GM18870 (cell line): ENCODE results near the gene PDZRN3.

Source experiments
- ATAC-seq: cut with Tn5 transposase; IDR thresholded peaks from one replicate; pipeline ENCODE4 v1.9.1; 2021; ENCODE audit warnings: moderate library complexity; ENCODE audit not compliant: unreplicated experiment

The PDZRN3 gene

DNA sequence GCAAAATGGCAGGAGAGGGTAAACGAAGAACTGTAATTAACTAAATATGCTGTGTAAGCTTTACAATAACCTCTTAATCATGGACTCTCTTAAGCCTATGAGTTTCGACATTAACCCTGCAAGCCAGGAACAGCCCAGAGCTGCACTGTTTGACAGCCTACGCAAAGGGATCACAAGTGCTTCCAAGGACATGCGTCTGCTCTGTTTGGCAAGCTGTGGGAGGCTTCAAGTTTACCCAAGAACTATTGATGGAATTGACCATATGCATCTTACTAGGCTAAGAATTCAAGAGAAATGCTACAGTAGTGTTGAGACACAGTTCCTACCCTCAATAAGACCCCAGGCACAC is 66.0 kb downstream of the PDZRN3 start:
- no peak for ATAC-seq

DNA sequence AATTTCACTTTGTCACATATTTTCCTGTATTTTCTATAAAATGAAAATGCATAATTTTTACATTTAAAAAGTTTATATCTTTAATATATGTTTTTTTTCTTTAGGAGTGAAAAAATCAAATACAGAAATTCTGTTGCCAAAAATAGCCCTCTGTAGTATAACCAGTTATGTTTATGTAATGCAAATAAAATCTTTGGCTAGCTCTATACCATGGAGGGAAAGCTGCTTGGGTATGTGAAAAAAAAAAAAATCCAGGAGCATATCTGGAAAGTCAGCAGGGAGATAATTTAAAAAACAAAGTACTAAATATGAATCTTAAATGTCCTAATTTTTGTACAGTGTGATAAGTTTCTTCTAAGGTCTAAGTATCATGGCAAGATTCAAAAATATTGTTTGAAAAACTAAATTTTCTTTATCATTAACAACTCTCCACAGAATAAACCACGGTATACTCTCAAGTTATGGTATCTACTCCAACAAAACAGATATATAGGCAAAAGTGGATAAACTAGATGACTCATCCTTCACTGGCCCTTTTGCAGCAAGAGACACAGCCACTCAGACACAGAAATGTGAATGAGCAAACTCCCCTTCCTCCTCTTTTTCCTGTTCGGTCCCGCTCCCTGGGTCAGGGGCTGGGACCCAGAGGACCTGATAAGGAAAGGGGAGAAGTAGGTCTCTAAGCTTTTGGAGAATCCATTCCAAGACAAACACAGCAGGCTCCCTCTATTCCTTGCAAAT is 66.6 kb downstream of the PDZRN3 start:
- no peak for ATAC-seq

DNA sequence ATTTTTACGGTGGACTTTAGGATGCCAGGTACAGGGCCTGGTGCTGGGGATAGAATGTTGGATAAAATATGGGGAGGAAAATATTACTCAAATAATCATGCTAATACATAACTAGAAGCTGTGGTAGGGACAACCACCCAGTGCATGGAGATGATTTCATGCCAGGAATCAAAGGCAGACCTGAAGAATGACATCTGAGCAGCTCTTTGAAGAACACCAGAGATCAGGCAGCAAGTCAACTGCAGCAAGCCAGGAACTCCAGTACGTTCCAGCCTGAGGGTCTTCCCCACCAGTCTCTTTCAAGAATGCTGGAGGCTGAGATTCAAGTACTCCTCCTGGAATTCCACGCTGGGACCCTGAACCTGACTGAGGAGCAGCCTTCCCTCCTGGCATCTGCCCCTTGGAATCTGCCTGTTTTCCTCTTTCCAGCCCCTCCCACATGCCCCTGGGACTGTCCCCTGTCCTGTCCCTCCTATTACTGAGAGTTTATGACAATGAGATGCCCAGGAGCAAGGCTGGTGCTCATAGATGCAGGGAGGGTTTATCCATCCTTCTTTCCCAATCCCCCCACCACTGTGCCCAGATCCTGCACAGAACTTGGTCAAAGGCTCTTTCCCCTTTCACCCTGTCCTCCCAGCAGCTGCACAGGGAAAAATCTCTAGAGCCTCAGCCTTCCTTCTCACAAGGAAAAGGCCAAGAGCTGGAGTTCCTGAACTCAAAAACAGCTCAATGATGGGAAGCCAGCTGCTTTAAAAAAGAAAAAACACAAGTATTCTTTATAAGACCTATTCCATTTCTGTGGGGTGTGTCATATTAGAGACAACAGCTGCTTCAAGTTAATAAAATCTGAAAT is 68.0 kb downstream of the PDZRN3 start:
- no peak for ATAC-seq

DNA sequence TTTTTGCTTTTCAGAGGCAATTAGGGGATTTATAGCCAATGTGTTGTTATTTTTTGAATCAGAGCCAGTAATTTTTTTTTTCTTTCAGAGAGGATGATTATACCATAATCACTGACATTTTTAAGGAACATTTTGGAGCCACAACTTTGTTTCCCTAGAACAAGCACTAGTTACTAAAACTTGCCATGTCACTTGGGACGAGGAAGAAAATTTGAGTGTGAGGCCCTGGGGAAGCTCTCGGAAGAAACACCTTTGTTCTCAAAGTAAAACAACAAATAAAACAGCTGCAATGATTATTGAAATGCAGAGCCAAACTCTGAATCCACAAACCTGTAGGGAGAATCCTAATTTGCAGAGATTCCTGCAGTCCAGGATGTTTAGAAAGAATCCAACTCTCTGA is 69.7 kb downstream of the PDZRN3 start:
- ATAC-seq: no peak

DNA sequence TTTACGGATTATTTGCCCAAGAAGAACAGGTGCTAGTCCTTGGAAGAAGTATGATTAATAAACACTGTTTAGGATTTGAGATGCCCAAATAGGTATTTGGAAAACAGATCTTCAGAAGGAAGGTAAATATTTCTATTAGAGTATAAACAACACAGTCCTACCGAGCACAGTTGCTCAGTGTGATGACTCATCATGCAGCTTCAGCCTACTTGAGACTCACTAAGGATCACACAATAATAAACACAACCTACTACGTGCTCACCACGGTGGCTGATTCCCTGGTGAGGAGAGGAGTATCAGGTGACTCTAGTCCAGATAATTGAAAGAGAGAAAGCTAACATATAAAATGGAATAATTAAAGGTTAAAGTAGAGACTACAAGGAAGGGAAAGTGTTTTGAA is 72.0 kb downstream of the PDZRN3 start:
- no peak for ATAC-seq

DNA sequence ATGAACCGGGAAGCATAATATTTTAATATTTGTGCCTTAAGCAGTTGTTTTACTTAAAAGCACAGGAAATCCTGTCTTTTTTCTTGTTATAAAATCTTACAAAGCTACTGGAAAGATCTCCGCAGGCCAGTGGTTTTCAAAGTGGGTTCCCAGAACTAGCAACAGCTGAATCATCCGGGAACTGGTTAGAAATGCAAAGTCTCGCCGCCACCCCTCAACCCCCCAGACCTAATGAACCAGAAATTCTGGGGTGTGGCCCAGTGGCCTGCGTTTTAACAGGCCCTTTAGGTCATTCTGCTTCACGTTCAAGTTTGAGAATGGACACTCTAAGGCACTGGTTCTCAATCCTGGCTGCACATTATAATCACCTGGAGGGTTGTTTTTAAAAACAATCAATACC is 74.7 kb downstream of the PDZRN3 start:
- no peak for ATAC-seq

DNA sequence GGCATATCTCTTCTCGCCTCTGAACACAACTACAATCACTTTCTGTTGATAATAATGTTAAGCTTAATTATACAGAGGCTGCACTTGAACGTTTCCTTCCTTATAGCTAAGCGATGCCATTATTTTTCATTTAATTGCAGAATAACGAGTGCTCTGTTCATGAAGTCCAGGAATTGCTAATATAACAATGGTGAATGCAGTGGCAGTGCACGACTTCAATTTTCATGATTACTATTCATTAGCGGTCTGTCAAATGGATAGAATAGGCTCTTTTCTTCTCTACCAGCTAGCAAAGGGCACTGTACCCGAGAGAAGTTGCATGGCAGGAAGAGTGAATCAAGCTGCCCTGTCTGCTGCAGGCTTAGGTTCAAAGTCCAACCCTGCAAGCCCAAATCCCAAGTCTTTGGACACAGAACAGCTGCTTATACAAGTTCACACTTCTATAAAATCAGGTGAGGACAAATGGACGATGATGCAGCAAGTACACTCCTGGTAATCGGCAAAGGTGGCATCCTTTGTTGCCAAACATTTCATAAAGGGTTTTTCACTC is 75.6 kb downstream of the PDZRN3 start:
- no peak for ATAC-seq

DNA sequence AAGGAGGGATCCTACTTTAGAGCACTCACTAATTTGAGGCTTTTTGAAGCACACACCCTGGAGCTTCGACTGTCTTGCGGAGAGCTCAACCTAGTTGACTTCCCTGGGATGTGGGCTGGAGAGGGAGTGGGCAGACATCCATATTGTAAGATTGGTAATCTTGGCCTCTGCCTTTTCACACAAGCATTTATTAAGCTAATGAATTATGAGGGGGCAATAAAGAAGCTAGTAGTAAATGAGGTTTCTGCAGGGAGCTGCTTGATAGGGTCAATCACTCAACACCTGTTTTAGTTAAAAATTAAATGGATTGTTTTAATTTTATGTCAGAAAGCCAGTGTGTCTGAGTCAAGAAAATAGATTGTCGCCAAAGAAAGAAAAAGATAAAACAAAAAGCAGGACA is 76.3 kb downstream of the PDZRN3 start:
- ATAC-seq: no peak

DNA sequence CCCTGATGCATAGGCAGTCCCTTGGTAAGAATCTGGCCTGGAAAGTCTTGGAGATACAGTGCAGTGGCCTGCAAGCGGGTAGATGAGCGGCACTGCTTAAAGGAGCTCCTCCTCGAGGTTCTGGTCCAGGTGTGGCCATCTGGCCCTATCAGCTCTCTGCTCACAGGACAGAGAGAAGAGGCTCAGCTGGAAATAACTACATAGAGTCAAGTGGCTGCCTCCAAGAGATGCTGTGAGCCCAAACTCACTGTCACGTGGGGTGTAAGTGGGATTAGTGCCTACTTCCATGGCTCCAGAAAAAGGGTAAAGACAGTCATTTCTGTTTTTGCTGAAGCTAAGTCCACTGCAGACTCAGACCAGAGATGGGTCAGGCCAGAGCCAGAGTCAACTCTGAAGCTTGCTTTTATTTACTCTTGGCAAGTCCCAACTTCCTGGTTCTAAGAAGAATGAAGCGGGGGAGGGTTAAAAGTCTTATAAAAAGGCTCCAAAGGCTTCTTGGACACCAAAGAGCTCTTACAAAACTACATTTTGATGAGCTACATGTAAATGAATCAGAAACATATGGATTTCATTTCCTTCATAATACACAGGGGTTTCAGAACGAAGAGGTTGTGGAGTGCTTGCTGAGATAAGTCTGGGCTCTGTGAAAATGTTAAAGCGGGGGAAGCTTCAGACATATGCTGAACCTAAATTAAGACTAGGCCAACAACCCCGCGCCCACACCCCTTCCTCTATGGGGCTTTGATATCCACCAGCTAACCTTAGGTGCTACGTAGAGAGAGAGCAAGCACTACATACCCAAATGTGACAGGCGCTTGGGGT is 77.1 kb downstream of the PDZRN3 start:
- no peak for ATAC-seq

DNA sequence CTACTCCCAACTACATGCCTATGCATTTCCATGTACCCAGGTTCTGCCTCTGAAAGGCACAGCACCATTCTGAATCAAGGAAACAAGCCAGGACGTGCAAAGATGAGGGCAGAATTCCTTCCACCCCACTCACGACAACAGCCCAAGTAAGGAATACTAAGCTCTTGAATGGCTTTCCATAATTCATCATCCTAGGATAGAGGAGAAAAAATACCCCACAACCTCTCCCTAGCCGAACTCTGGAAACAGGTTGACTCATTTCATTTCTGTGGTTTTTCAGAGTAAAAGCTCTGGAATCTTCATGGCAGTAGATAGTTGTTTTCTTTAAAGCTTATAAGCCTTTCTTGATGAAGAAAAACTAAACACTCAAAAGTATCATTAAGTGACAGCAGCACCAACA is 77.8 kb downstream of the PDZRN3 start:
- no peak for ATAC-seq

DNA sequence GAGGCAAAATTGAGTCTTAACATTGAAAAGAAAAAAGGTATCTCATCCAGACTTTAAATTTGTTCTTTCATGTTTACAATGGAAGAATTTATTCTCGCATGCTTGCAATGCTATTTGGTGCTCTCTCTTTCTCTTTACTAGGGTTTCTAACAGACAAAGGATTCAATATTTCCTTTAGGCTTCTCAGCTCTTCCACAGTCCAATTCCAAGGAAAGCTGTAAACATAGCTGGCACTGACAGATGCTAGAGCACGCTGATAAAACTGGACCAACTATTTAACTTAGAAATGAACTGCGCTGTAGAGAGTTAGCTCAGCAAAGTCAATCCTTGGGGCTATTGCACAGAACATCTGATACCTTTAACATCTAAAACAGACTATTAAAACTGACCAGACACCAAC is 81.3 kb downstream of the PDZRN3 start:
- ATAC-seq: no peak

DNA sequence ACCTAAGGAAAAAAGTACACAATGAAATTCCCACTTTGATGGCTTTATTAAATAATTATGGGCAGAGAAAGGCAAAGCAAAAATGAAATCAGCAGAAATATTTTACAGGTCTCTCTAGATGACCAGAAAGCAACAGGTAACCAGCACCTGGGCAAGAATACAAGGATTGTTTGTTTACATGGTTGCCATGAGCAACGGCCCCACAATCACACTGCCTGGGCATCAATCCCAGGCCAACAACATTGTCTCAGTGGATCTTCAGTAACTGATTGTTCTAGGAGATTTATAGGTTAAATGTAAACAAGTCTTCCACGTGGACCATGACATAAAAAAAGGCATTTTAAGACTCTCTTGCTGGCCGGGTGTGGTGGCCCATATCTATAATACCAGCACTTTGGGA is 82.6 kb downstream of the PDZRN3 start:
- ATAC-seq: no peak

DNA sequence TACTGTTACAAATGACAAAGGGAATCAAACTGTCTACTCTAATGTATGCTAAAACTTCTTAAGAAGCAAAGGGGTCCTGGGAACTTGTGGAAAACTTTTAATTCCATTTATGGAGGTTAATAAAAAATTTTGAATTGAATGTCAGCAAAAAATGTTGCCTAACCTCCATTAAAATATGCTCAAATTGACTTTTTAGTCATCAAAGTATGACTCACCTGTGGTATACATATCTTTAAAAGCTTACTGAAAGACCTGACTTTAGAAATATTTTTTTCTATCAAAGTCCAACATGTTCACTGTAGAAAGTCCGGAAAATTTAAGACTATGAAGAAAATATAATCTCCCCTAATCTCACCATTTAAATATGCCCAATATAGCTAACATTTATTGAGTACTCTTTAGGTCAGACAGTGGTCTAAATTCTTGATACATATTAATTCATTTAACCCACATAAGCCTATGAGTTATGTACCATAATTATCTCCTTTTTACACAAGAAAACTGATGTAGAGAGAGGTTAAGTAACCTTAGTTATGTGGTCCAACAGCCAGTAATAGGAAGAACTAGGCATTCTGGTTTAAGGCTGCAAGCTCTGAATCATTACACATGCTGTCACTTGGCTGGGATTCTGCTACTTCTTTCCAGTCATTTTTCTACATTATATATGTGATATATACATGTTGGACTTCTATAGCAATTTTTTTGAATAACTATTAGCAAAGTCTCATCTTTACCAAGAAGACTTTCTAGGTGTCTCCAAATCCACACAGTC is 83.6 kb downstream of the PDZRN3 start:
- no peak for ATAC-seq

DNA sequence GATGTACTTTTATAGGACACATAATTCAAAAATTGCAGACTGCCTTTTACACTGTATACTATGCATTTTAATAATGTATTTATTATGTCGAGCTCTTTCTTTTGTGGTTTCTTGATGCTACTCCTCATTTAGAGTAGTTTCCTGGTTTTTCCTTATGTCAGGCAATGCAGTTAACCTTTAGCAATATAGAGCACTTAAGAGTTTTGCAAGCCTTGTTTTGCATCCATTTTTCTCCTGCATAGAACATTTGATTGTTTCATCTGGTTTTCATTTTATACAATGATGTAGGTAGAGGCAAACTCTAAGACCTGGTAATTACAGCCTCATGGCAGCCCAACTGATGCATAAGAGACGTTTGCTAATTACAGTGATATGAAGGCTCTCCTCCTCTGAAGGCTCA is 86.3 kb downstream of the PDZRN3 start:
- no peak for ATAC-seq

DNA sequence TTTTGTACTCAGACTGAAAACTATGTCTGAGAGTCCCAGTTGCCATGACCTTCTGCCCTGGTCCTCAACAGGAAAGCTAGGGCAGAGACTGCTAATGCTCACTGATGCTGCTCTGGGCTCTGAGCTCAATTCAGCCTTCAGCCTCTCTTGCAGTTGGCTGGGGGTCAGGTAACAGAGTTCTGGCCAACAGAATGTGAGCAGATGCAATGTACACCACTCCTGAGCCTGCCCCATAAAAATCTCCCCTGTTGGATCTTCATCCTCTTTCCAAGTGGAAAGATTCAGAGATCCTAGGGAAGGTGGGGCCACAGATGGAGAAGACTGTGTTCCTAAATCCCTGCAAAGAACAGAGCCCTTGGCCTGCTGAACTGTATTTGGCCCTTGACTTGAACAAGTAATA is 87.8 kb downstream of the PDZRN3 start:
- ATAC-seq: no peak

DNA sequence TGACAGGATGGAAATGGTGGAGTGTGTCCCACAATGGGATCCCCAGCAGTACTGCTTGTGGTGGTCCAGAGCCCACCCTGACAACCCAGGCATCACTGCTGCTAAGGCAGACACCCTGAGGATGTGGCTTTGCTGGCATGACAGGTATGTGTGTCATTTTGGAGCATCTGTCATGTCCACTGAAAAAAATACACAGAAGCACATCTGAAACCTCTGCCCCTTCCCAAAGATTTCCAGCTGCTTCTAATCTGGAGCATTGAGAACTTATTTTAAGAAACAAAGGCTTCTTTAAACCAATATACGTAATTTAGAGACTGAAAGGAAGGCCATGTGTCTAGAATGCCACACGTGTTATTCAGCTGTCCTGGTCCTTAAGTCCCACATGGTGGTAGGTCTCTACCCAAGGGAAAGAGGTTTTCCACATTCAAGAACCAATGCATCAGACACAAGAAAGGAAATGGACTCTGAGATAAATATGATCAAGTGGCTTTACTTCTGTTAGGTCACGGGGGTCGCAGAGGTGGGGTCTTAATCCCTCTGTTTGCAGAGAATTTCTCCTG is 88.3 kb downstream of the PDZRN3 start:
- ATAC-seq: no peak

DNA sequence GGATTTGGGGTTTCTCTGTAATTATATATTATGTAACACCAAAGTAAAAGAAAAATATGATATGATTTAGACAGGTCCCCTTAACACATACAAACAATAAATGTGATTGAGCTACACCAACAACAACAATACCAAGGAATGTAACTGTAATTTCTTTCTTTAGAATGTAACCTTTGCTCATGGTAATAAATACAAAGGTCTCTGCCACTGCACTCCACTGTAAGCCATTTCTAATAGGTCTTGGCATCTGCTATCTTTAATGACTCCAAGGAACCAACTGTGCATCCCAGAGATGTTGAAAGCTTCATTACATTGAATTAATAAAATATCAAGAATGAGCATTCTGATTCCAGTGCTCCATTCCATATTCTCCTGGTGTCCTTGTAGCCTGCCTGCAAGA is 88.8 kb downstream of the PDZRN3 start:
- no peak for ATAC-seq

DNA sequence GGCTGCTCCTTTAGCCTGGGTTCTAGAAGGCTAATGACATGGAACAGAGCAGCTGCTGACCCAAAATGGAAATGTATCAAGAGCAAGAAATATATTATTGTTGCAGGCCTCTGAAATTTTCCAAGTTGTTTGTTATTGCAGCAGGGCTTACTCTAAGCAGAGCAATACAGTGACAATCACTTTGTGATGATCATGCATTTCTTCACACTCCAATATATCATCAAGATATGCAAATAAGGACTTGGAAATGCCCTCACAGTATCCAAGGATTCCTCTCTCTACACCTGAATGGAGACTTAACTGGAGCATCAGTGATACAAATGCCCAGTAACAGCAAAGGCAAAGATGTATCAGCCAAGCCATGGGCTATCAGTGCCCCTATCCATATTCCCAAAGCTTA is 89.6 kb downstream of the PDZRN3 start:
- ATAC-seq: no peak

DNA sequence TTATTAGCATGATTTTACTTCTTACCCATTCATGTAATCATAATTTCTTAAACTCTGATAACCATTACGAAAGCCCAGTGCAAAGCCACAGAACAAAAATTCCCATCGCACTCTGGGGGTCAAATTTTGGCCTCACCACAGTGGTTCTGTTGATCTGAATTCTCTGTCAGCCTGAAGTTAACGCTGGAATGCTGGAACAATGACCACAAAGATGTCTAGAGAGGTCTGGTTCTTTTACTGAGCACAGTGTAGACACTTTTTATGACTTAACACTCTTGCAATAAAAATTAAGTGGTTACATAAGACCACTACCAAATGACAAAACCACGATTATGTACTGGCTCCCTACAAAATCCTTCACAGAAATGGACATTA is 94.7 kb downstream of the PDZRN3 start:
- ATAC-seq: no peak

DNA sequence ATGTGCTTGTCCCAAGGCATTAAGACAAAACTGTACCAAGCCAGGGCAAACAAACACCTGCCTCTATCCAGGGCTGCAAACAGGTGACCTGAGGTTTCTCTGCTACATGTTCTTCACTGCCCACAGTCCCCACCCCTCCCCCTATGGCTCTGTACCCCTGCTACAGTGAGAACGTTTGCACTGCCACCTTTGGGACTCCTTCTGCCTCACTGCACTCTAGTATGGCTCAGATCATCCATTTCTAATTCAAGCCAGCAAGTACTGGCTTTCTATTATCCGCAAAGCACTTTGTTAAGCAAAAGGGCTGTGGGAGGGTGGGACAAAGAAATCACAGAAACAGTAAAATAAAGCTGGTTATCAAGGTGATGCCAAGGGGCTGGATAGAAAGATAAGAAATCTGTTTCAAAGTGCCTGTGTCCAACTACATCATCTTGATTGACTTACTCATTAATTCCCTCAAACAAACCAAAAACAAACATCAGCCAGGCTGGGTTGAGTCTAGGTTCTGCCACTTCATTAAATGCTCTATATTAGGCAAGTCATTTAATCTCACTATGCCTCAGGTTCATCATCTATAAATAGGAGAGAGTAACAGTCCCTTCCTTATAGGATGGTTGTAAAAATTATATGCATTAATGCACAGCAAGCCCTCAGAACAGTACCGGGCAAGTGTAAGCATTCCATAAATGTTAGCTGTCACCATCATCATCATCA is 95.3 kb downstream of the PDZRN3 start:
- ATAC-seq: no peak
